Stromal cell of bone marrow (primary cell): Measurements from ENCODE around the gene ANO6.
"Not testable (repeated sequence)": the region's sequence is repeated elsewhere in the genome, so short reads cannot be mapped to it uniquely, and the experiment has no call there.

Experiments used
- DNase-seq: peaks from one replicate; pipeline ENCODE4 v3.0.0-alpha.2; 2012; ENCODE audit warnings: low read depth

ANO6 gene

DNA sequence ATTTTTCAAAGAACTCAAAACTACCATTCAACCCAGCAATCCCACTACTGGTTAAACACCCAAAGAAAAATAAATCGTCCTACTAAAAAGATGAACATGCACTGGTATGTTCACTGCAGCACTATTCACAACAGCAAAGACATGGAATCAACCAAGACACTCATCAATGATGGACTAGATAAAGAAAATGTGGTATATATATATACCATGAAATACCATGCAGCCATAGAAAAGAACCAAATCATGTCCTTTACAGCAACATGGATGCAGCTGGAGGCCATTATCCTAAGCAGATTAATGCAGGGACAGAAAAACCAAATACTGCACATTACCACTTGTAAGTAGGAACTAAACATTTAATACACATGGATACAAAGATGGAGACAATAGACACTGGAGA is 3.8 kb upstream of the ANO6 start:
- no peak for DNase-seq

DNA sequence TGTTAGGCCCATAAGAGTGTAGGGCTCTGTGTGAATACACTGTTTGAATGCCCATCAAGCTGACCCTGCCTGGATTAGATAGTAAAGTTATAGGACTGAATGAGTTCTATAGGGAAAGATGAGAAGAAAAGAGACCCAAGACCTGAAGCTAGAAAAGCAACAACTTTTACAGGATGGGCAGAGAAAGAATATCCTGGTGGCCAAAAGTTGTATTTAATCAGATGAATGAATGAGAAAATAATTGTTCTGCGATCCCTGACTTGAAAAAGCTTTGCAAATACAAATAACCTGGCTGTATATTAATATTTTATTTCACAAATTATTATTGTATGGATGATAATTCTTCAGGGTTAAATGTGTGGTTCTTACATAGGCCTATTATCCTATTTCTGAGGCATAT is 2.8 kb upstream of the ANO6 start:
- DNase-seq = no peak

DNA sequence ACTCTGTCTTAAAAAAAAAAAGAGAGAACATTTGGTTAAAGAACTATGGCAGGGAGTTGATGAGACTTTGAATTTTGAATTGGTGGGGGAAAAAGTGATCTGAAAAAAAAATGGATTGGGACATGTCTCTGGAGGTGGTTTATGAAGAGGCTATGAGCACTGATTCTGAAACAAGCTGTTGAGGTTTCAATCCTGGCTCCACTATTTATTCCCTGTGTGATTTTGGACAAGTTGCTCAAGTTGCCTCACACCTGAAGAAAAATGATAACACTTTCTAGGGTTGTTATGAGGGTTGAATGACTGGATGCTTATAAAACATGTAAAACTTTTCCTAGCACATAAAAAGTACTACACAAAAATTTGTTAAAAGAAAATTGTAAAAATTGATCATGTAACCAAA is 1.8 kb upstream of the ANO6 start:
- no peak for DNase-seq

DNA sequence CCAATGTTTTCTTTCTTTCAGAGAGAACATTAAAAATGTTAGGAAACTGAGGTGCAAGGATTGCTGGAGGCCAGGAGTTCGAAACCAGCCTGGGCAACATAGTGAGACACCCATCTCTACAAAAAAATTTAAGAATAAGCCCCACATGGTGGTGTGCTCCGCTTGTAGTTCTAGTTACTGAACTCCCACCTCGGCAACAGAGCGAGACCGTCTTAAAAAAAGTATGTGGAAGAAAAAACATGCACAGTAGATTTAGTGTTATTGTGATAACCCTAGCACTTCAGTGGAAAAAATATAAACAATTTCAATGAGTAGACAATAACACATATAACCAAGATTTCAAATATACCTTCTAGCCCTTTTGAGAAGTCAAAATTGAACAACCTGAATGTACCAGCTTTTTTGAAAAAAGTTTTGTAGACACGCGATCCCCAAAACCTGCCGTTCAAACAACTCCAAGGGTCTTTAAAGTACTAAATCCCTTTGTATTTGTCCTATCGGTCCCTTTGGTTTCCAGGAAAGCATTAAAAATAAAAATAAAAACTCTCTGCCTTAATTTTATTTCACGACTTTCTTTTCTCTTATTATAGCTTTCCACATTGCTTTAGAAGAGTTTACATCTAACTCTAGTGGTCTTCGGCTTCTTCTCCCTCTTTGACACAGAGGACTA is 1.0 kb upstream of the ANO6 start:
- no peak for DNase-seq

DNA sequence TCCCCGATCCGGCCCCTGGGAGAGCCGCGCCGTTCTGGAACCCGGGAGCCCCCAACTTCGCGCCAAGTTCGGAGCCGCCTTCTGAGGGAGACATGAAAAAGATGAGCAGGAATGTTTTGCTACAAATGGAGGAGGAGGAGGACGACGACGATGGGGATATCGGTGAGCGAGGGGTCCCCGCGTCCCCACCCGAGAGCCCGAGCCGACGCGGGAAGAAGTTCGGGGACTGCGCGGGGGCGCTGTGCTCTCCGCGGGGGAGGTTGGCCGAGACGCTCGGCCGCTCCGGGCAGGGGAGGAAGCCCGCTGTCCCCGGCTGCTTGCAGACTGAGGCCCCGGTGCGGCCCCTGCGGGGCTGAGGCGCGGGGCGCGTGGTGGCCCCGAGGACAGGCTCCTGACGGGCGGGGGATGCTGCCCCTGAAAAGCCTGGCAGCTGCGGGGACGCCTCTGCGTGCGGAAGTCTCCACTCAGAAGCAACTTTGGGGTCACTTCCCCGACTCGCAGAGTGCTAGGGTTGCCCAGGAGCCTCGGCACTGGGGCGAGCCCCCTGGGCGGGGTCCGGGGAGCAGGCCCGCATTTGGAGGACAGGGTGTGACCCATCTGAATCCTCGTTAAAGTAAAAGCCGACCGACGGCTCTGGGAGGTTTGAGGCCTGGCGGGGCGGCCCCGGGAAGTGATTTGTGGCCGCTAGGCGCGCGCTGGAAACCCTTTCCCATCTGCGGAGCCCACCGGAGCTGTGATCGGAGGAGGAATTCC is 511 bp downstream of the ANO6 start:
- DNase-seq = no peak

DNA sequence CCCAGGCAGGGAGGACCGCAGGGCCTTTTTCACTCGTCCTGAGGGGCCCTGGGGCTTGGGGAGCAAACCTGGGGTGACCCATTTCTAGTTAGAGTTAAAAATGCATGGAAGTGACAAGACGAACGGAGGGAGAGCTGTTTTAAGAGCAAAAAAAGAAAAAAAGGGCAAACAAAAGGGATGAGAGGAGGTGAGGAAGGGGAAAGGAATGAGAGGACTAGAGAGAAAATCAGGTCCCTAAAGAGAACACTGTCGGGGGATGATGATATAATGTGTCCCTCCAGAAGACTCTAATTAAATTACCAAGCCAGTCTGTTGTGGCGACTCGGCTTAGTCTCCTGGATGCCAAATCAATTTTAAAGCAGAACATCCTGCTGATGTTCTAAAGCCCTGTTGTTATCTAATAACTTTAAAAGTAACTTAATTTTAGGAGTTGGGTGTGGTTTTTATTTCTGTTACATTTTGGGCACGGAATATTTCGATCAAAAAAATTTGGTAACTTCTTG is 1.1 kb downstream of the ANO6 start:
- no peak for DNase-seq

DNA sequence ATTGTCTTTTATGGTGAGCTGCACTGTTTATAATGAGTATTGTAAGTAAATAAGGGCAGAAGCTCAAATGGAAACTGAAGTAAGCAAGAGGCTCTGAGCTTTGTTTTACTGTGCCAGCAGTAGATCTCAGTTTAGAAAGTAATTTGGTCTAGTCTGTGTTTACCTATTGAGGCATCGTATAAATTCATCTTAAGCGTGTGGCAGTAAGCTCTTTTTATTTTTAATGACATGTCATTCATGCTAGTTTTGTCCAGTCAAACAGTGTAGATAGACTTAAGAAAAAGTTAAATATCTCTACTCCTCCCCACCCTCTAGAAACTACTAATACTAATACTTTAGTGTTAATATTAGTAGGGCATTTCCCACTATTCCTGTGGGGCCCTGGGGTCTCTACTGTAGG is 2.0 kb downstream of the ANO6 start:
- no peak for DNase-seq

DNA sequence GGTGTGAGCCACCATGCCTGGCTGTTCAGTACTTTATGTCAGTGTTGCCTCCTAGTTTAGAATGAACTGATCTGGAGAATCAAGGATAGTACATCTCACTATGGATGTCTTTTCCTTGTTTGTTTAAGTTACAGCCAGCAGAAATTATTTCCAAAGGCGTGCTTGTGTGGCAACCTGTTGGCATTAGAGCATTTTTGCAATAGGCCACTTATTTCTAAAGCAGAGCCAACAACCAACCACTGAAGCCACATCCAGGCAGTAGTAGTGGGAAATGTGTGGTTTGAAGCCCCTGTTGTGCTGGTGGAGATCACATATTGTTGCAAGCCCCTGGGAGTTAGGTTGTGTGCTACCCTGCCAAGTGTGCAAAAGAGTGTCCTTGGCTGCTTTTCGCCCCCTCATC is 3.7 kb downstream of the ANO6 start:
- DNase-seq = no peak

DNA sequence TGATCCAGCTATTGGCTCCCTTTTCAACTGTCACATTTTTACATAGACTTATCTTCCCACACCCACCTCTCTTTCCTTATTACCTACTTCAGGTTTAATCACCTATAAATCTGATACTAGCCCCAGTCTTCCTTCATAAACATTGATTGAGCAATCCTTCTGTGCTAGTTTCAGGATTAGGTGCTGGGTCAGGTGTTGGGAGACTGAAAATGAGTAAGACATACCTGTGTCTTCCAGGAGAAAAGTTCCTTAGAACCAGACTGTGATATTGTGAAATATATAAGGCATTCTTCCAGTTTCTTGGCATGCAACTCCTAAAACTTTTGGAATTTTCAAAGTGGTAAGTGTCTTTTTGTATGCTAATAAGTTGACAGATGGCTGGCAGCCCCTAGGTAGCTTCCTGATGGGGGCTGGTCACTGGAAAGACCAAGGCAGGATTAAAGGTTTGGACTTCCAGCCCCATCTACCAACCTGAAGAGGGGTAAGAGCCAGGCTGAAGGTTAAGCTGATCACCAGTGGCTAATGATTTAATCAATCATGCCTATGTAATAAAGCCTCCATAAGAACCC is 4.6 kb downstream of the ANO6 start:
- no peak for DNase-seq

DNA sequence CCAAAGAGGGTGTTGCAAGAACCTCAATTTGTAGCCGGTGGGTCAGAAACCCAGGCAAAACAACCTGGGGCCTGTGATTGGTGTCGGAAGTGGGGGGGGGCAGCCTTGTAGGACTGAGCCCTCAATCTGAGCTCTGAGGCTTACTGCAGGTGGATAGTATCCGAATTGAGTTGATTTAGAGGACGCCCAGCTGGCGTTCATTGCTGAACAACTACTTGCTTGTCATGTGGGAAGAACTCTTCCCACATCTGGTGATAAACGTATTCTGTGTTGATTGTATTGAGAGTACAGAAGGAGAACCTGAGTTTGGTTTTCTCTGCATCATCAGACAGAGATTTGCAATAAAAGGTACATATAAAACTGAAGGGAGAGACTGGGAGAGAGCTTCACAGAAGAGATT is 5.1 kb downstream of the ANO6 start:
- DNase-seq = no peak

DNA sequence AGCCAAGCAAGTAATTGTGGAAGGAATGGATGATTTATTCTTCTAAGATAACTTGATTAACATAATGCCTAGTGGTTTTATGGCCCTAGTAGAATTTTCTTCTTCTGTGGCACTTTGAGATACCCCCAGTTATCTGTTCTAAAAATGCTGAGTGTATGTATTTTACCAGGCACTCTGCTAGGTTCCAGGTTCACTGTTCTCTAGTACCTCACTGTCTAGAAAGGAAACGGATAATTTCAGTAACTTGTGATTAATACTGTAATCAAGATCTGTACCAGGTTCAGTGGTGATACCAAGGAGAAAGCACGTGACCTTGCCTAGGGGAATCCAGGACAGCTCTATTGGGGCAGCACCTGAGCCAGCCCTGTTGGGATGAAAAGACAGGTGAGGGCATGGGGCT is 8.0 kb downstream of the ANO6 start:
- no peak for DNase-seq

DNA sequence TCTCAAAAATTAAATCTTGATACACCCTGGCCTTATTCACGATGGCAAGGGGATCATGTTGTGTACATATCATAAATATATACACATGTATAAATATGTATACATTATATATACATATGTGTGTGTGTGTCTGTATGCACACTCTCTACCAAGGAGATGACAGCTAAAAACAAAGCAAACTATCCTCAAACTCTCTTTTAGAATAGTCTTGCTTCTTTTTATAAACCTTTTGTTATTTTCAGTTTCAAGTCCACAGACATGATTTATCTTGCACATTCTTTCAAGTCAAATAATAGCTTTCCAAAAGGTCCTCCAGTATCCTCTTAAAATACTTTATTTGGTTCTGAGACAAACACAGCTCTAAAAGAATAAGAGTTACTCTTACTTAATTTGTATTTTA is 8.4 kb downstream of the ANO6 start:
- DNase-seq = no peak

DNA sequence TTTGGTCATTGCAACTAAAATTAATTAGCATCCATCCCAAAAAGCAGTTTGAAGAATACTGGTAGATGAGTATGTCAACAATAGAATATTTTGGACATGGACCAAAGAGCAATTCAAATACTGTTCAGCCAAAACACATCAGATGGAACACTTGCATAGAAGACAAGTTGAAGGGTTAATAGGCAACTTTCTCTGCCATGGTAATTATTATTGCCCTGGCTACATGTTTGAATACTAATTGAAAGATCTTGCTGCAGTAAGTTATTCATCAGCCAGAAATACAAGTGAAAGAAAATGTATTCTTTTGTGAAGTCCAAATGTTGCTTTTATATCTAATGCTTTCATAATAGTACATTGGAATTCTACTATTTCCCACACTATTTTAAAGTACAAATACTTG is 10.1 kb downstream of the ANO6 start:
- no peak for DNase-seq

DNA sequence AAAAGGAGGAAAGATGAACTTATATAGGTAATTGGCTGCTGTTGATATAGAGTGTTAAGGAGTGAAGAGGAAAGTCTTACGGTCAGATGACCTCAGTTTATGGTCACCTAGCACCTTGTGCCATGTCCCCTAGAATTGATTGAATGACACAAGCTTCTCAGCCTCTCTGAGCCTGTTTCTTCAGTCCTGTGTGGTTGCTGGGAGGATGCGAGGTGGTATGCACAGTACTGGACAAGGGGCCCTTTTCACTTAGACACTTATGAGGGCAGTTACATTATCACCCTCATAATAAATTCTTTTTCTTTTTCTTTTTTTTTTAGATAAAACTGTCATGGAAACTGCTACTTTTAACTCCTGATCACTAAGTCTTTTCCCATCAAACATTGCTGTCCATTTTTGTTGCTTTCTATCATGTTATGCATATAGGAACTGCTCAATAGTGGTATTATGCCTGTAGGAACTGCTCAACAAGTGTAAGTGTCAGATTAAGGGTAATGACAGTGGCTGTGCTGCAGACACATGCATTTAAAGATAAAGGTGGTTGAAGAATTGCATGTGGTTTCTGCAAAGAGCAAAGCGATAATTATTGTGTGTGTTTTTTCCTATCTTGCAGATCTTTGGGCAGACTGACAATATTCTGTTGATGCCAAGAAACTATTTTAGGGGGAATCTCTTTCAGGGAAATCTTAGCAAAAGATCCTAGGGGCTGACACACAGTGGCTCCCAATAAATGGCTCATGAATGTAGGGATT is 11.6 kb downstream of the ANO6 start:
- no peak for DNase-seq

DNA sequence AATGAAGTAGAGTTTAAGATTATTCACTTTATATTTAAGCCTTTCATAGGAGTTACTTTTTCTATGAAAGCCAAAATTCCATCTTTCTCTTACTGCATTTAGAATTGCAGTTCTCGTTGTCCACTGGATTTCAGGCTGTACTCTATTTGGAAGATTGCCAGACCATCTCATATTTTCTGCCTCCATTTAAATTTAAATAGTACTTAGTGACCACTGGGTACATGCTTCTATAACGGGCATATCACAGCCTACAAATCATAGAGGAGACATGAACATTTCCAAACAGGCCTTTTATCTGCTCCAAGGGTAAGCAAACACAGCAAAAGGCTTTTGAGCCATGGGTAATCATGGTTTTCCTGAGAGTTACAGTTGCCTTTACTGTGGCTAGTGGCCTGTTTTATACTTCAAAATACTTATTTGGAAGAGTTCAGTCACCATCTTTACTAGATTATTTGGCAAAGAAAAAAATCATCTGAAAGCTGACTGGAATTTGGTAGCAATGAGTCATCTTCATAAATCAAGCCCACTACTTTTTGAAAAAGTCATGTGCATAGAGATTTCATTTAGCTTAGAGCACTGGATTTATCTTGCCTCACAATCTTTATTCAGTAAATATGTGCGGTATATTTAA is 15.7 kb downstream of the ANO6 start:
- peak; percentile 68 for DNase-seq

DNA sequence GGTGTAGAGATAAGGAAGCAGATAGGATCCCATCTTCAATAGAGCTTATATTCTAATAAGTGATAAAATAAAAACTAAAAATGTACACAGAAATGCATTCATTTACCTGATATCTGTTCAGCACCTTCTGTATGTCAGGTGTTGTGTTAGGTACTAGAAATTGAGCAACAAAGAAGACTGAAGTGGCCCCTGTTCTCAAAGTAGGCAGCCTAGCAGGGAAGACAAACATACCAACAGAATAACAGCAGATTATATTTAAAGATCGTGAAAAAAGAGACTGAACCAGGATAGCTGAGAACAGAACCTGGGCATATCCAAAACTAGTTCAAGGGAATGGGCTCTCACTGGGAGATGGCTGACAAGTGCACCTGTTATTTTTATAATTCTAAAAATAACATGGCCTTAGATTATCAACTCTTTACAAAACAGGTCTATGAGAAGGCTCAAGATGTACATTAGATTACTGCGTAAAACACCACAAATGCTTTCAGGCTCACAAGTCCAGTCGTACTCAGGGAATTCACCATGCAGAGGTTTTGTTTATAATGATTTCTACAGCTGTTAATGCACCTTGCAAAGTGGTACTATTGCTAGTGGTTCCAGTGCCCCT is 16.4 kb downstream of the ANO6 start:
- no peak for DNase-seq

DNA sequence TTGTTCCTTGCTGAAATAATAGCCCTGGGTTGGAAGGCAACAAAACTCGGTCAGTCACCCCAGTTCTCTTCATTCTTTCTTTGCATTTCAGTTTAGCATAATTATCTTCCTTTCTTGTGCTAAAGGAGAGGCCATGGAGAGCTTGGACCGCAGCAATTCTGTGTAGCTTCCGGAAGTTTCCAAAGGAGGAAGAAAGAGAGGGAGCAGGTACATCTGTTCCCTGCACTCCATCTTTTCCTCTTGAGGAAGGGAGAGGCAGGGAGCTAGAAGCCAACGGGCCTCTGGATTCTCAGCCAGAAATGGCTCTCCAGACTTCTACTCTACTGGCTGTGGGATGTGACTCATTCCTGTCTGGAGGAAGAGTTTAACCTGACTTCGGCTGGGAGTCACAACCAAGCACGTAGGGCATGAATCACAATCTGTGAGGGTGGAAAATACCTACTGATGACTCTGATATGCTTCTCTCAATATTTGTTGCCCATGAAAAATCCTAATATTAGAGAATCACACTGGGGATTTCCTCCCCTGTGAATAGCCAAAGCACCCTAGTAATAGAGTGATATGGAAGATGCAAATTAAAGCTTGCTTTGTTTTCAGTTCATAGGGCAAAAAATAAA is 17.0 kb downstream of the ANO6 start:
- DNase-seq = peak; percentile 96

DNA sequence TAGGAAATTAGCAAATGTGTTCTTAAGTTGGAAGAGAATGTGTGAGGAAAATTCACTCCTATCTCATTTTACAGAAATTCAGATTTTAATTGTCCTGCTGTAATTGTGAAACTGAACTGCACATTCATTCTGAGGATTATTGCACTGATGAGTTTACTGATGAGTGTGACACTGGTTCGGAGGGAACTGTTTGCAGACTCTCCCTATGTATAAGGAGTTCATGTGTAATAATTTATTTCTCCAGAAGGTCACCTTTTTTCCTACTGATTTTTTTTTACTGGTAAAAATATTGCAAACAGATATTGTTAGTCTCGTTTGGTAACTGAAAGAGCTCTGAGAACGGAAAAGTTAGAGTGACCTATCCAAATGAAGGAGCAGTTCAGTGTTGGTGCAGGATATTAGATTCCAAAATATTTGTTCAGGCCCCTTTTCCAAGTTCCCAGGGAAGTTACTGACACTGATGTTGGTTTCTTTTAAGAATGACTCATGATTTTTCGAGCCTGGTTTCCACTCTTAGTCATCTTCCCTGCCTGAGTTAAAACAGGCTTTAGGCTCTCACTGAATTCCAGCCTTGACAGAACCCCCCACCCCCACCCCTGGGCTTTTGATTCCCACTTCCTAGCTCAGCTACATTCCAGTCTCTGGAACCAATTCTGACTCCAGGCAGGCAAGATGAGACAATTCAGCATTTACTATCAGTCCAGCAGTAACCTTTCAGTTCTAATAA is 18.4 kb downstream of the ANO6 start:
- peak; percentile 98 for DNase-seq

DNA sequence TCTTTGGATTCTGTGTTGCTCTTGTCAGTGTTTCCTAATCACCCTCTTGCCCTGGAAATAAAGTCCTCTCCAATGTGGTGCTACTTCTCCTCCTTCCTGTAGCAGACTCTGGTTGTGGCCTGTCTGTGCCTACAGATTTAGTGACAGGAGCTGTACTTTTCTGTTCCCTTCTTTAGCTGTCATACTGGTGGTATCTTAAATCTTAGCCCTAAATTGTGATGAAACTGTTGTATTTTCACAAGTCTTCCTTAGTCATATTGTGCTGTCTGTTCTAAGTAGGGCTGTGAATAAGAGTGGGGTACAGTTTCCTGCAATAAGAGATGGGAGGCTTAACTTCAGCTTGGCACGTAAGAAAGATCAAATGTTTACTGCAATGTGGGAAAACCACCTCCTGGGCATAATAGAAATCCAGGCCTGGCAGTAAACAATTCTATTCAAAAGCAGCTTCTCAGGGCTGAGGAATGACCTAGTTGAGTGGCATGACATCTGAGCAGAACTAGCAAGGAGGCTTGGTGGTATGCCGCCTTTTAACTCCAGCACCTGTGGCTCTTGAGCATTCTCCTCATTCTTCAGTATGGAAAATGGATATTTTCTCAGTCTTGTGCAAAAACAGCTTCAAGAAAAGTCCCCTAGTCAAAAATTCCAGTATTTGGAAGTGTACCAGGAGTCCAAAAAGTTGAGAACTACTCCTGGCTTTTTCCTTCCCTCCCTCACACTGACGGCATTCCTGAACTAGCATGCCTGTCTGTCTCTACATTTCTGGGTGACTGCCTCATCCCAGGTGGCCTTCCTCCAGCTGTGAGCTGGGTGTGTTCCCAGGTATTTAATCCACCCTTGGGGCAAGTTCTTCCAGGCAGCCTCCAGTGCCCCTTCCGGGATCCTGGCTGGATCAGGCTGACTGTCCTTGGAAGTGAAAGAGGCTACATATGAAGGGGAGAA is 19.5 kb downstream of the ANO6 start:
- no peak for DNase-seq

DNA sequence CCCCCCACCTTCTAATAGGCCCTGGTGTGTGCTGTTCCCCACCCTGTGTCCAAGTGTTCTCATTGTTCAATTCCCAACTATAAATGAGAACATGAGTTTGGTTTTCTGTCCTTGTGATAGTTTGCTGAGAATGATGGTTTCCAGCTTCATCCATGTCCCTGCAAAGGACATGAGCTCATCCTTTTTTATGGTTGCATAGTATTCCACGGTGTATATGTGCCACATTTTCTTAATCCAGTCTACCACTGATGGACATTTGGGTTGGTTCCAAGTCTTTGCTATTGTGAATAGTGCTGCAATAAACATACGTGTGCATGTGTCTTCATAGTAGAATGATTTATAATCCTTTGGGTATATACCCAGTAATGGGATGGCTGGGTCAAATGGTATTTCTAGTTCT is 20.5 kb downstream of the ANO6 start:
- not testable (repeated sequence) for DNase-seq
